GM21360 (cell line): ENCODE results near the gene BLTP2.

Source experiments
- ATAC-seq: cut with Tn5 transposase; IDR thresholded peaks from one replicate; pipeline ENCODE4 v1.9.1; 2021; ENCODE audit warnings: mild to moderate bottlenecking, moderate library complexity; ENCODE audit not compliant: unreplicated experiment

Gene BLTP2

DNA sequence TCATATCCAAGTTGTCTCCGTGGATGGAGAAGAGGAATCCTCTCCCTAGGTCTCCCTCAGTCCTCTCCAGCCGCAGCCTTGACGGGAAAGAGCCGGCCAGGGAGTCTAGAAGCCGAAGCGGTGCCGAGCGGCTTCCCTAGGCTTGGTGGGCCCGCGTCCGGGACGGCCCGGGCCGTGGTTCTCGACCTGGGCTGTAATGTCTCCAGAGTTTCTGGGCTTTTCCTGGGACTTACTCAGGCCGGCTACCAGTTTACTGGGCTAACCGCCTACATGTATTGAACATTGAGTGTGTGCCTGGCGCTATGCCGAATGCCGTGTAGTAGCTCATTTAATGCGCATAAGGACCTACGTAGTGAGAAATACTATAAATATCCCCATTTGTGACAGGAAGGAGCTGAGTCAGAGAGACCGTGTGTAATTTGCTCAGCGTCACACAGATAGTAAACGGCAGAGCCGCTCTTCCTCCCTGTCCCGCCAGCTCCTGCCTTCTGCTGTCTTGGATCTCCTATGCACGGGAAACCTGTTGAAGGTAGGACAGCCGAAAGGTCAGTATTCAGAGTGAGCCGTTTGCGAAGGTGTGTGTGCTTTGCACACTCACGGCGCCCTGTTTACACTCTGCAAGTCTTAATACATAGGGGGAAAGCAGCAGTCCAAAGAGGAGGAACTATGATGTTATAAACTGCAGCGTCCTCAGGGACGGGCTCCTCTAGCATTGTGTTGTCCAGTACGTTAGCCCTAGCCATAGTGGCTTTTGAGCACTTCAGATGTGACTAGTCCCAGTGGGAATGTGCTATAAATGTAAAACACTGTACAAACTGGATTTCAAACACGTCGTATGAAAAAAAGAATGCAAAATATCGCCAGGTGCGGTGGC, 45.4 kb downstream of the BLTP2 start:
- ATAC-seq = peak; percentile 39

DNA sequence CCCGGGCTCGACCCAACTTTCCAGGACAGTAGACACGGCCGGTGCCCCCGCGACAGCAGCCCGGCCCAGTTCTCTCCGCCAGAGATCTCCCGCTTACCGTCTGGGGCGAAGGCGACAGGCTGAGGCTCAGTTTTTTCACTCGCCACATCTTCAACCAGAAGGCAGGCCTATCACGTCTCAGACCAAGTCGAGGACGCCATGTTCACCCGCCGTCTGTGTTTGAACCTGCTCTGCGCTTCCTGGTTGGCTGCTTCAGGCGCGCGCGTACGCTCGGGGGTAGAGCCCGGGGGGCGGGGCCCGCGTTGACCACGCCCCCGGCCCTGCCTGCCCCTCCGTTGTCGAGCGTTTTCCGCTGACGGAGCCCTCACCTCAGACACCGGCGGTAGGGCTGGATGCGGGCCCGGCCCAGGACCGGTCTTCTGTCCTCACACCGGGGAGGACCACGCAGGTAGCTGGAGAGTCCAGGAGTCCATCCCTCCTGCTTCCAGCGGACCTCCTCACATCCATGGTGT, 46.1 kb downstream of the BLTP2 start, which contains the start of gene SPAG5:
Gene SPAG5 (minus strand): TSS at position 227 of the 512 bp plus-strand sequence. CDS start 79 bp downstream, at position 148.
- ATAC-seq = peak; percentile 76

DNA sequence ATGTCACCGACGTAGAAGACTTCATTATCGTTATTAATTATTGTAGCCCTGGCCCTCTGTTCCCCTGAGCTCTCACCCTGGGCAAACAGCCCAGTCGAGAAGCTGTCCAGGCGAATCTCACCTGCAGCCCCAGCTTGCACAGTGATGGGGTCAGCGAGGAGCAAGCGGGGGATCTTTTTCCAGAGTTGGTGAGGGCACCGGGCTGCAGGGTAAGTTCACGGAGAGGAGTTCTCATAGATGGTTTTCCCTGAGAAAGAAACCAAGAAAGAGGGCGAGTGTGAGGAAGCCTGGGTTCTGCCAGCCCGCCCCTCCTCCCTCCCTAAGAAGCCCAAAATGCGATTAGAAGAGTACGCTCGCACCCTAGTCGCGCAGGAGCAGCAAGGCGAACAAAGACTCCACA, 46.6 kb downstream of the BLTP2 start:
- ATAC-seq = peak; percentile 4

DNA sequence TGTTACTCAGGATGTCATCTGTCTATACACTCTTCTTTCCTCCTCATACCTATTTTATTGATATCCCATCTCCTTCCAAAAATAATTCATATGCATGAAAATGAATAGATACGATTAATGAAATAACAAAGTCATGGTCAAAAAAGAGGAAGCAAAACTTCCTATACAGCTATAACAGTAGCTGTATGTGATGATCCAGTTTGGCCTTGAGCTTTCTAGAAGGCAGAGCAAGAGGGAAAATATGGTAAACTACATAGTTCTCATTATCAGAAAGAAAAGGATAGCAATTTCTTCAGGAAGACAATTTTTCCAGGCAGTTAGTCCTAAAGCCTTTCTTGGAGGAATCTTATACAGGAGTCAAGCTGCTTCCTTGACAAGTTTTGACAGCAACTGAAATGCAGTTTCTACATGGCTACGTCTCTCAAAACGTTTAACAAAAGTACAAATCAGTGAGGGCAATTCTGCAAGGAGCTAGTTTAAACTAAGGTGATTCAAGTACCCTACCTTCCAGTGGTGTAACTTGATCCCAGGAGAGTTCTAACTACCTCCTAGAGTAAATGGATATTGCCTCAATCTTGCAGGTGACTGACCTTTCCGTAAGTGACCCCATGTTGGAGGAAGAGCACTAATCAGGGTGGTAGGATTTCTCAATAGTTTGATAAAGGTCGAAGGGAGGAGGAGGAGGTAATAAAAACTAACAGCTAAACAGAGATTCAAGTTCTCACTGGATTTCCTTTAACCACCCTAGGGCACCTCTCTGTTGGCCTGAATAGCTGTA, 47.2 kb downstream of the BLTP2 start:
- ATAC-seq = no peak
